ENCODE data around the gene RPAP3. TPM values are rescaled to one million over a fixed set of nuclear protein-coding genes. Genes with fewer than 3 reads are reported as not detected.

RPAP3 gene
- total RNA-seq, 1 donor from 2014 or later, result 39.9 TPM

DNA sequence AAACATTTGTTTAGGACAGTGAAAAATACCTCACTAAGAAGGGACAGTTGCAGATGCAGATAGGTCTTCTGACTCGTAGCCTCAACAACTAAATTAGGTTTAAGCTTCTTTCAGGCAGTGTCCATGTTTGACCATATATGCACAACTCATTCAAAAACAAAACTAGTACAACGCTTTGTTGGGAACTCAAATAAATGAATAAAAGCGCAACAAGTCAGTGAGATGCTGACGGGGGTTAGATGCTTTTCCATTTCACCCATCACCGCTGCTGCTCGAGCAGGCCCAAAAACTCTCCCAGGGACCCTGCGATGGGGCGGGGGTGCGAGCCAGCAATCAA, 633 bp downstream of the RPAP3 start:
- peak overlapping the region; percentile 87 for H3K4me3 Mint-ChIP-seq
- no peaks in the 10 kb centered on the region for H3K9me3 Mint-ChIP-seq
- peaks cover 7% of the 10 kb centered on the region for H3K36me3 Mint-ChIP-seq
- DNase-seq (ENCODE audit: extremely low spot score, unreplicated experiment), result no peak
- TF ChIP-seq, protein P1, sequence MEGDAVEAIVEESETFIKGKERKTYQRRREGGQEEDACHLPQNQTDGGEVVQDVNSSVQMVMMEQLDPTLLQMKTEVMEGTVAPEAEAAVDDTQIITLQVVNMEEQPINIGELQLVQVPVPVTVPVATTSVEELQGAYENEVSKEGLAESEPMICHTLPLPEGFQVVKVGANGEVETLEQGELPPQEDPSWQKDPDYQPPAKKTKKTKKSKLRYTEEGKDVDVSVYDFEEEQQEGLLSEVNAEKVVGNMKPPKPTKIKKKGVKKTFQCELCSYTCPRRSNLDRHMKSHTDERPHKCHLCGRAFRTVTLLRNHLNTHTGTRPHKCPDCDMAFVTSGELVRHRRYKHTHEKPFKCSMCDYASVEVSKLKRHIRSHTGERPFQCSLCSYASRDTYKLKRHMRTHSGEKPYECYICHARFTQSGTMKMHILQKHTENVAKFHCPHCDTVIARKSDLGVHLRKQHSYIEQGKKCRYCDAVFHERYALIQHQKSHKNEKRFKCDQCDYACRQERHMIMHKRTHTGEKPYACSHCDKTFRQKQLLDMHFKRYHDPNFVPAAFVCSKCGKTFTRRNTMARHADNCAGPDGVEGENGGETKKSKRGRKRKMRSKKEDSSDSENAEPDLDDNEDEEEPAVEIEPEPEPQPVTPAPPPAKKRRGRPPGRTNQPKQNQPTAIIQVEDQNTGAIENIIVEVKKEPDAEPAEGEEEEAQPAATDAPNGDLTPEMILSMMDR (conservative IDR thresholded peaks at IDR 0.05), result no peak
- H3K27ac Mint-ChIP-seq, result peak overlapping the region; percentile 66
- H3K4me1 Mint-ChIP-seq (ENCODE audit: unreplicated experiment), result peaks cover 22% of the 10 kb centered on the region
- no peaks in the 10 kb centered on the region for H3K27me3 Mint-ChIP-seq

DNA sequence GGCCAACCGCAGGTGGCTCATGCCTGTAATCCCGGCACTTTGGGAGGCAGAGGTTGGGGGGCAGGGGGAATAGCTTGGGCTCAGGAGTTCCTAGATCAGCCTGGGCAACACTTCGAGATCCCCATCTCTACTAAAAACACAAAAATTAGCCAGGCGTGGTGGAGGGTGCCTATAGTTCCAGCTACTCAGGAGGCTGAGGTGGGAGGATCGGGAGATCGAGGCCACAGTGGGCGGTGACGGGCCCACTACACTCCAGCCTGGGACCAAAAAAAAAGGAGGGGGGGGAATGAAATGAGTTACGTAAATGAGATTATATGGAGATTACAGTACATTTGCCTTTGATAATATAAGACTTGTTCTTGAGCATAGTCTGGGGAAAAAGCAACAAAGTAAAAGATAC, 1.1 kb downstream of the RPAP3 start:
- H3K27ac Mint-ChIP-seq, result peak overlapping the region; percentile 66
- H3K27me3 Mint-ChIP-seq, result no peaks in the 10 kb centered on the region
- H3K9me3 Mint-ChIP-seq, result no peaks in the 10 kb centered on the region
- no peak for DNase-seq (ENCODE audit: extremely low spot score, unreplicated experiment)
- H3K36me3 Mint-ChIP-seq, result peaks cover 10% of the 10 kb centered on the region
- TF ChIP-seq, protein P1 (conservative IDR thresholded peaks at IDR 0.05), result no peak
- H3K4me1 Mint-ChIP-seq (ENCODE audit: unreplicated experiment), result peaks cover 22% of the 10 kb centered on the region
- peak overlapping the region; percentile 87 for H3K4me3 Mint-ChIP-seq

DNA sequence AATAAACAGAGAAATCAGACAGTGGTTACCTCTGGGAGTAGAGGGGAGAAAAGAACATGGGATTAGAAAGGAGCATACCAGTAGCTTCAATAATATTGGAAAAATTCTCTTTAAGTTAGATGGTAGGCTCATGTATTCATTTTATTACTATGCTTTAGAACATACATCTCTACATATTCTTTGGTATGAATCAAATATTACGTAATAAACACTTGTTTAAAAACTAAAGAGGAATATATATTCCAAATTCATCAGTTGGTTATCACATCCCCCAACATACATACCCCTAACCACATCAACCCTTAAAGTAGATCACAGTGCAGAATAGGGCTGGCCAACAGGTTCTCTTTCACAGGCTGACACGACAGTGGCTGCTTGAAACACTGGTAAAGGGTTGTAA, 5.6 kb downstream of the RPAP3 start:
- H3K27ac Mint-ChIP-seq, result no peak overlapping the region
- H3K4me3 Mint-ChIP-seq, result no peak overlapping the region
- no peaks in the 10 kb centered on the region for H3K9me3 Mint-ChIP-seq
- DNase-seq (ENCODE audit: extremely low spot score, unreplicated experiment), result no peak
- H3K36me3 Mint-ChIP-seq, result peaks cover 21% of the 10 kb centered on the region
- peaks cover 15% of the 10 kb centered on the region for H3K4me1 Mint-ChIP-seq (ENCODE audit: unreplicated experiment)
- no peaks in the 10 kb centered on the region for H3K27me3 Mint-ChIP-seq
- TF ChIP-seq, protein P1 (conservative IDR thresholded peaks at IDR 0.05), result no peak

DNA sequence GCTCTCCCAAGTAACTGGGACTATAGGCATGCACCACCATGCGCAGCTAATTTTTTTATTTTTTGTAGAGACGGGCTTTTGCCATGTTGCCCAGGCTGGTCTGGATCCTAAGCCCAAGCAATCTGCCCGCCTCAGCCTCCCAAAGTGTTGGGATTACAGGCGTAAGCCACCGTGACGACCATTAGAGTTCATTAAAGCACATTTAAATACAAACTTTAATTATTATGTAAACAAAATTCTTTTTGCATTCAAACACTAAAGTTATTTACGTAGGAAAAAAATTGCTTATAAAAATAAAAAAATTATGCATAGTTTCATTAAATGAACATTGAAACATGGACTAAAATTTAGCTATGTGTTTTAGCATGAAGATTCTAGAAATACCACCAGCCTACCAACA, 7.2 kb downstream of the RPAP3 start:
- Mint-ChIP-seq H3K4me1 (ENCODE audit: unreplicated experiment) (peaks cover 9% of the 10 kb centered on the region), H3K9me3 (no peaks in the 10 kb centered on the region), H3K4me3 (no peak overlapping the region), H3K27me3 (no peaks in the 10 kb centered on the region), H3K36me3 (peaks cover 33% of the 10 kb centered on the region), H3K27ac (no peak overlapping the region)
- DNase-seq (ENCODE audit: extremely low spot score, unreplicated experiment), result no peak
- TF ChIP-seq, protein P1 (conservative IDR thresholded peaks at IDR 0.05), result no peak

DNA sequence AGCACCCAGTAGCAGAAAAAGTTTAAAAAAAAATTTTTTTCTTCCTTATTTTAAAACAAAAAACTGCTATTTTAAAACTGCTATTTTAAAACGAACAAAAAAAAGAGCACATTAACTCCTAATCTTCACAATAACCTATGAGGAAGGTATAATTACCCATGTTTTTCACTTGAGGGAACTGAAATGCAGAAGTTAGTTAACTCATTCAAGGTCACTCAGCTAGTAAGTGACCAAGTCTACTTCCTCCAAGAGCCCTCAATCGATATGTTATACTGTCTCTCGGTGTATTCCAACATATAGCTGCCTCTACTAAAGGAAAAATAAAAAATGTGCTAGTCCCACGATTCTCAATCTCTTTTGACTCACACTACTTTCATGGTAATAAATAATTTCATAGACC, 7.8 kb downstream of the RPAP3 start:
- Mint-ChIP-seq H3K4me1 (ENCODE audit: unreplicated experiment) (peaks cover 4% of the 10 kb centered on the region), H3K27me3 (no peaks in the 10 kb centered on the region), H3K9me3 (no peaks in the 10 kb centered on the region), H3K4me3 (no peak overlapping the region), H3K36me3 (peaks cover 39% of the 10 kb centered on the region), H3K27ac (no peak overlapping the region)
- no peak for DNase-seq (ENCODE audit: extremely low spot score, unreplicated experiment)
- TF ChIP-seq, protein P1 (conservative IDR thresholded peaks at IDR 0.05), result no peak

DNA sequence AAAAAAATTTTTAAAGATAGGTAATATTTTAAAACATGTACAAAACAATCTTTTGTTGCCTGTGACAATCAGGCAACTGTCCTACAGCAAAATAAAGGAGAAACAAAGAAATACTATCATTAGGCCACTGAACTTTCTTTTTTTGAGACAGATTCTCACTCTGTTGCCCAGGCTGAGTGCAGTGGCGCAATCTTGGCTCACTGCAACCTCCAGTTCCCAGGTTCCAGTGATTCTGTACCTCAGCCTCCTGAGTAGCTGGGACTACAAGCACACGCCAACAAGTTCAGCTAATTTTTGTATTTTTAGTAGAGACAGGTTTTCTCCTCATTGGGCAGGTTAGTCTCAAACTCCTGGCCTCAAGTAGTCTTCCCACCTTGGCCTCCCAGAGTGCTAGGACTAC, 16.6 kb downstream of the RPAP3 start:
- H3K27ac Mint-ChIP-seq, result no peak overlapping the region
- no peak for DNase-seq (ENCODE audit: extremely low spot score, unreplicated experiment)
- H3K27me3 Mint-ChIP-seq, result no peaks in the 10 kb centered on the region
- TF ChIP-seq, protein P1 (conservative IDR thresholded peaks at IDR 0.05), result no peak
- H3K4me1 Mint-ChIP-seq (ENCODE audit: unreplicated experiment), result no peaks in the 10 kb centered on the region
- H3K9me3 Mint-ChIP-seq, result no peaks in the 10 kb centered on the region
- H3K36me3 Mint-ChIP-seq, result peaks cover 32% of the 10 kb centered on the region
- H3K4me3 Mint-ChIP-seq, result no peak overlapping the region
